IPS-20b (cell line): ENCODE measurements around the gene ADAMTS16.

Experiments used
- H3K27ac ChIP-seq: one replicate; pipeline ENCODE4 v1.5.1; 2013; ENCODE audit warnings: low read length
- H3K27me3 ChIP-seq: 2 replicates; pipeline ENCODE4 v1.6.1; 2013; ENCODE audit warnings: mild to moderate bottlenecking, low read length, inconsistent platforms; ENCODE audit not compliant: insufficient read depth
- H3K36me3 ChIP-seq: 2 replicates; pipeline ENCODE4 v1.6.1; 2013; ENCODE audit warnings: low read depth, mild to moderate bottlenecking, inconsistent platforms, low read length, moderate library complexity; ENCODE audit not compliant: insufficient read depth
- H3K4me1 ChIP-seq: 2 replicates; pipeline ENCODE4 v1.6.1; 2013; ENCODE audit warnings: mild to moderate bottlenecking, control low read depth, inconsistent platforms, low read length, moderate library complexity; ENCODE audit not compliant: insufficient read depth
- H3K4me3 ChIP-seq: 2 replicates; pipeline ENCODE4 v1.5.1; 2013; ENCODE audit warnings: mild to moderate bottlenecking, low read length, inconsistent platforms
- H3K9ac ChIP-seq: 2 replicates; pipeline ENCODE4 v1.6.1; 2013; ENCODE audit warnings: low read depth, mild to moderate bottlenecking, inconsistent platforms, low read length, moderate library complexity
- H3K9me3 ChIP-seq: 2 replicates; pipeline ENCODE4 v1.6.1; 2013; ENCODE audit warnings: mild to moderate bottlenecking, low read depth, low read length, inconsistent platforms; ENCODE audit not compliant: insufficient read depth

ADAMTS16 gene

GRCh38 chr5:5323551-5323950, 183.4 kb downstream of the ADAMTS16 start:
- Histone ChIP-seq H3K4me3 (no peak overlapping the region), H3K4me1 (peaks cover 10% of the 10 kb centered on the region; the same call in 1 of the 2 replicates), H3K27me3 (no peaks in the 10 kb centered on the region), H3K36me3 (no peaks in the 10 kb centered on the region), H3K9me3 (no peaks in the 10 kb centered on the region), H3K27ac (no peak overlapping the region), H3K9ac (no peak overlapping the region)

- Histone ChIP-seq H3K27ac (no peak overlapping the region), H3K9ac (peak overlapping the region; percentile 61; the same call in 1 of the 2 replicates), H3K4me3 (no peak overlapping the region), H3K27me3 (no peaks in the 10 kb centered on the region), H3K36me3 (no peaks in the 10 kb centered on the region), H3K4me1 (peaks cover 24% of the 10 kb centered on the region), H3K9me3 (no peaks in the 10 kb centered on the region)
These were observed 186.1 kb downstream of the ADAMTS16 start for GRCh38 chr5:5326115-5326758.

- Histone ChIP-seq H3K9ac (no peak overlapping the region; the same call in 1 of the 2 replicates), H3K36me3 (no peaks in the 10 kb centered on the region), H3K9me3 (no peaks in the 10 kb centered on the region), H3K27ac (no peak overlapping the region), H3K4me3 (no peak overlapping the region), H3K27me3 (no peaks in the 10 kb centered on the region), H3K4me1 (peaks cover 31% of the 10 kb centered on the region)
These were observed 187.0 kb downstream of the ADAMTS16 start for GRCh38 chr5:5327126-5327525.

GRCh38 chr5:5330728-5331452, 190.8 kb downstream of the ADAMTS16 start:
- H3K4me3 ChIP-seq = no peak overlapping the region
- no peaks in the 10 kb centered on the region for H3K36me3 ChIP-seq
- no peak overlapping the region for H3K27ac ChIP-seq
- H3K27me3 ChIP-seq = no peaks in the 10 kb centered on the region
- no peak overlapping the region for H3K9ac ChIP-seq
- no peaks in the 10 kb centered on the region for H3K9me3 ChIP-seq
- H3K4me1 ChIP-seq = peaks cover 36% of the 10 kb centered on the region

GRCh38 chr5:5331848-5332247, 191.7 kb downstream of the ADAMTS16 start:
- Histone ChIP-seq H3K4me1 (peaks cover 28% of the 10 kb centered on the region), H3K27ac (no peak overlapping the region), H3K27me3 (no peaks in the 10 kb centered on the region), H3K9me3 (no peaks in the 10 kb centered on the region), H3K9ac (no peak overlapping the region), H3K36me3 (no peaks in the 10 kb centered on the region), H3K4me3 (no peak overlapping the region)

- Histone ChIP-seq H3K27ac (no peak overlapping the region), H3K9ac (no peak overlapping the region), H3K9me3 (no peaks in the 10 kb centered on the region), H3K4me1 (peaks cover 28% of the 10 kb centered on the region), H3K36me3 (no peaks in the 10 kb centered on the region), H3K4me3 (no peak overlapping the region), H3K27me3 (no peaks in the 10 kb centered on the region)
These were observed 192.2 kb downstream of the ADAMTS16 start for GRCh38 chr5:5332287-5332686.

- Histone ChIP-seq H3K27me3 (no peaks in the 10 kb centered on the region), H3K4me3 (no peak overlapping the region), H3K4me1 (peaks cover 22% of the 10 kb centered on the region), H3K9ac (no peak overlapping the region), H3K27ac (no peak overlapping the region), H3K36me3 (no peaks in the 10 kb centered on the region), H3K9me3 (no peaks in the 10 kb centered on the region)
These were observed 195.0 kb downstream of the ADAMTS16 start for GRCh38 chr5:5335107-5335506.

GRCh38 chr5:5335700-5336264, 195.7 kb downstream of the ADAMTS16 start:
- no peaks in the 10 kb centered on the region for H3K9me3 ChIP-seq
- H3K4me1 ChIP-seq = peaks cover 25% of the 10 kb centered on the region
- H3K27me3 ChIP-seq = no peaks in the 10 kb centered on the region
- no peak overlapping the region for H3K4me3 ChIP-seq
- 0 out of 2 replicates have a peak overlapping the region, but pooled peaks have one; percentile 35 for H3K9ac ChIP-seq
- no peak overlapping the region for H3K27ac ChIP-seq
- no peaks in the 10 kb centered on the region for H3K36me3 ChIP-seq

GRCh38 chr5:5339257-5339656, 199.1 kb downstream of the ADAMTS16 start:
- H3K4me3 ChIP-seq = no peak overlapping the region
- peaks cover 12% of the 10 kb centered on the region for H3K4me1 ChIP-seq
- H3K9ac ChIP-seq = no peak overlapping the region
- H3K27me3 ChIP-seq = no peaks in the 10 kb centered on the region
- no peaks in the 10 kb centered on the region for H3K36me3 ChIP-seq
- no peak overlapping the region for H3K27ac ChIP-seq
- no peaks in the 10 kb centered on the region for H3K9me3 ChIP-seq

GRCh38 chr5:5340206-5340729, 200.1 kb downstream of the ADAMTS16 start:
- Histone ChIP-seq H3K27me3 (no peaks in the 10 kb centered on the region), H3K4me3 (no peak overlapping the region), H3K4me1 (peaks cover 12% of the 10 kb centered on the region), H3K9me3 (no peaks in the 10 kb centered on the region), H3K36me3 (no peaks in the 10 kb centered on the region), H3K27ac (no peak overlapping the region), H3K9ac (no peak overlapping the region)

GRCh38 chr5:5341531-5342292, 201.6 kb downstream of the ADAMTS16 start:
- no peaks in the 10 kb centered on the region for H3K9me3 ChIP-seq
- H3K9ac ChIP-seq = no peak overlapping the region
- H3K27me3 ChIP-seq = no peaks in the 10 kb centered on the region
- peaks cover 7% of the 10 kb centered on the region for H3K4me1 ChIP-seq
- H3K27ac ChIP-seq = no peak overlapping the region
- H3K36me3 ChIP-seq = no peaks in the 10 kb centered on the region
- no peak overlapping the region for H3K4me3 ChIP-seq
